T-helper 2 cell treated with Interferon-gamma antibody and Interleukin-4, amounts not matched to agents 5 μg/mL and 100 μg/mL, for 36 hours (primary cell): ENCODE data around the gene TAF11L12.
"Not testable (repeated sequence)": the region's sequence is repeated elsewhere in the genome, so short reads cannot be mapped to it uniquely, and the experiment has no call there.

Experiments used
- DNase-seq: peaks from one replicate; pipeline ENCODE4 v3.0.0; 2021; ENCODE audit warnings: low spot score
- H3K27ac Mint-ChIP-seq: one replicate; pipeline ENCODE4 v1.8.0; 2021; ENCODE audit warnings: mild to moderate bottlenecking, mixed read lengths
- H3K27me3 Mint-ChIP-seq: one replicate; pipeline ENCODE4 v1.8.0; 2021; ENCODE audit warnings: low read depth, mixed read lengths
- H3K36me3 Mint-ChIP-seq: one replicate; pipeline ENCODE4 v1.8.0; 2021; ENCODE audit warnings: low read depth, mixed read lengths
- H3K4me1 Mint-ChIP-seq: one replicate; pipeline ENCODE4 v1.8.0; 2021; ENCODE audit warnings: low read depth, mixed read lengths
- H3K4me3 Mint-ChIP-seq: one replicate; pipeline ENCODE4 v1.8.0; 2022; ENCODE audit warnings: mild to moderate bottlenecking, moderate library complexity, mixed read lengths
- H3K9me3 Mint-ChIP-seq: one replicate; pipeline ENCODE4 v1.8.0; 2021; ENCODE audit warnings: mixed read lengths

The TAF11L12 gene

DNA sequence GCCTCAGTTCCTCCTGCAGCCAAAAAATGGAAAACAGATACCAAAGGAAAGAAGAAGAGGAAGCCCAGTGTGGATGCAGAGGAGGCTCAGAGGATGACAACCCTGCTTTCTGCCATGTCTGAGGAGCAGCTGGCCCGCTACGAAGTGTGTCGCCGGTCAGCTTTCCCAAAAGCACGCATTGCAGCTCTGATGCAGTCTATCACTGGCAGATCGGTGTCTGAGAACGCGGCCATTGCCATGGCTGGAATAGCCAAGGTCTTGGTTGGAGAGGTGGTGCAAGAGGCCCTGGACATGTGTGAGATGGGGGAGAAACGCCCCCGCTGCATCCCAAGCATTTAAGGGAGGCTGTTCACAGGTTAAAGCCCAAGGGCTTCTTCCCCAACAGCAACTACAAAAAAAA is 39.0 kb downstream of the TAF11L12 start:
- H3K4me1 Mint-ChIP-seq, H3K27ac Mint-ChIP-seq, H3K4me3 Mint-ChIP-seq, H3K36me3 Mint-ChIP-seq, H3K27me3 Mint-ChIP-seq, DNase-seq: not testable (repeated sequence)
- H3K9me3 Mint-ChIP-seq: peaks cover 32% of the 10 kb centered on the region

DNA sequence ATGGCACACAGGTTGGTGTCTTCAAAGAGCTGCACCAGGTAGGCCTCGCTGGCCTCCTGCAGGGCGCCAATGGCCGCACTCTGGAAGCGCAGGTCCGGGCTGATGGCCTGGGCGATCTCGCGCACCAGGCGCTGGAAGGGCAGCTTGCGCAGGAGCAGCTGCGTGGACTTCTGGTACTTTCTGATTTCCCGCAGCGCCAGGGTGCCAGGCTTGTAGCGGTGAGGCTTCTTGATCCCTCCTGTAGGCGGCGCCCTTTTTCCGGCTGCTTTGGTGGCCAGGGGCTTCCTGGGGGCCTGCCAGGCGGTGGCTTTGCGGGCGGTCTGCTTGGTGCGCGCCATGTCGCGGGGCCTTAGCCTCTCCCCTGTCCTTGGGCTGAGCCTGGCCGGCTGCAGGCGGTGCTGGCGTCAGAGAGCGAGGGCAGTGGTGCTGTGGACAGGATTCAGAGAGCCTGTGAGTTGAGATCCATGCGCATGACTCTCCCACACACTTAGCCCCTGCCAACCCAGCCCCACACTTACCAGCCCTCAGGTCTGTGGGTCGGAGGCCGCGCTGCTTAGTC is 45.1 kb downstream of the TAF11L12 start:
- H3K4me1 Mint-ChIP-seq, H3K27ac Mint-ChIP-seq, H3K27me3 Mint-ChIP-seq, H3K4me3 Mint-ChIP-seq, H3K36me3 Mint-ChIP-seq, DNase-seq: not testable (repeated sequence)
- peaks cover 41% of the 10 kb centered on the region for H3K9me3 Mint-ChIP-seq

DNA sequence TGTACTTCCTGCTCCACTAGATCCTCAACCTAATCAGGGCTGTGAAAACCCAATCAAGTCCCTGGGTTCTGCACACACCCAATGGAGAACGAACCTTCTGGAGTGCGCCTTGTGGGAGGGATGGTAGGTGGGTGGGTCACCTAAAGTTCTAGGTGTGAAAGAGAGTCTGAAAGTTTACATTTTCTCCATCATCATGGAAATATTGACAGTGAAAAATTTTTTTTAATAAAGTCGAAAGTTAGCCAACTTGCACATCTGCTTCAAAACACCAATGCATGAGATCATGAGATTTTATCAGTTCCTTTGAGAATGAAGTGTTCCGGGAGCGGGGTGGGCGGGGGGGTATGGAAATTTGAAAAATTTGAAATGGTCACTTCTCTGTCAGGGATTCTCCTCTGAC is 45.7 kb downstream of the TAF11L12 start:
- Mint-ChIP-seq H3K4me1 (no peaks in the 10 kb centered on the region), H3K27ac (no peak overlapping the region), H3K4me3 (no peak overlapping the region), H3K9me3 (peaks cover 45% of the 10 kb centered on the region), H3K27me3 (no peaks in the 10 kb centered on the region), H3K36me3 (no peaks in the 10 kb centered on the region)
- DNase-seq: no peak
